ENCODE data around the gene PPP2R2C.

- TF ChIP-seq, protein P1, sequence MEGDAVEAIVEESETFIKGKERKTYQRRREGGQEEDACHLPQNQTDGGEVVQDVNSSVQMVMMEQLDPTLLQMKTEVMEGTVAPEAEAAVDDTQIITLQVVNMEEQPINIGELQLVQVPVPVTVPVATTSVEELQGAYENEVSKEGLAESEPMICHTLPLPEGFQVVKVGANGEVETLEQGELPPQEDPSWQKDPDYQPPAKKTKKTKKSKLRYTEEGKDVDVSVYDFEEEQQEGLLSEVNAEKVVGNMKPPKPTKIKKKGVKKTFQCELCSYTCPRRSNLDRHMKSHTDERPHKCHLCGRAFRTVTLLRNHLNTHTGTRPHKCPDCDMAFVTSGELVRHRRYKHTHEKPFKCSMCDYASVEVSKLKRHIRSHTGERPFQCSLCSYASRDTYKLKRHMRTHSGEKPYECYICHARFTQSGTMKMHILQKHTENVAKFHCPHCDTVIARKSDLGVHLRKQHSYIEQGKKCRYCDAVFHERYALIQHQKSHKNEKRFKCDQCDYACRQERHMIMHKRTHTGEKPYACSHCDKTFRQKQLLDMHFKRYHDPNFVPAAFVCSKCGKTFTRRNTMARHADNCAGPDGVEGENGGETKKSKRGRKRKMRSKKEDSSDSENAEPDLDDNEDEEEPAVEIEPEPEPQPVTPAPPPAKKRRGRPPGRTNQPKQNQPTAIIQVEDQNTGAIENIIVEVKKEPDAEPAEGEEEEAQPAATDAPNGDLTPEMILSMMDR (IDR thresholded peaks at IDR 0.05) = no peak
- TF ChIP-seq POLR2AphosphoS5 (IDR thresholded peaks at IDR 0.05; ENCODE audit: low read depth, low read length) = no peak
Observed at GRCh38 chr4:6273661-6273990, 198.8 kb downstream of the PPP2R2C start.
